COLO668 (cell line): ENCODE data around the gene ARHGEF16.

ENCODE experiments used
- DNase-seq: peaks from one replicate; lab custom pipeline; 2025; ENCODE audit not compliant: unreplicated experiment; lab: John Stamatoyannopoulos, UW

Gene ARHGEF16

DNA sequence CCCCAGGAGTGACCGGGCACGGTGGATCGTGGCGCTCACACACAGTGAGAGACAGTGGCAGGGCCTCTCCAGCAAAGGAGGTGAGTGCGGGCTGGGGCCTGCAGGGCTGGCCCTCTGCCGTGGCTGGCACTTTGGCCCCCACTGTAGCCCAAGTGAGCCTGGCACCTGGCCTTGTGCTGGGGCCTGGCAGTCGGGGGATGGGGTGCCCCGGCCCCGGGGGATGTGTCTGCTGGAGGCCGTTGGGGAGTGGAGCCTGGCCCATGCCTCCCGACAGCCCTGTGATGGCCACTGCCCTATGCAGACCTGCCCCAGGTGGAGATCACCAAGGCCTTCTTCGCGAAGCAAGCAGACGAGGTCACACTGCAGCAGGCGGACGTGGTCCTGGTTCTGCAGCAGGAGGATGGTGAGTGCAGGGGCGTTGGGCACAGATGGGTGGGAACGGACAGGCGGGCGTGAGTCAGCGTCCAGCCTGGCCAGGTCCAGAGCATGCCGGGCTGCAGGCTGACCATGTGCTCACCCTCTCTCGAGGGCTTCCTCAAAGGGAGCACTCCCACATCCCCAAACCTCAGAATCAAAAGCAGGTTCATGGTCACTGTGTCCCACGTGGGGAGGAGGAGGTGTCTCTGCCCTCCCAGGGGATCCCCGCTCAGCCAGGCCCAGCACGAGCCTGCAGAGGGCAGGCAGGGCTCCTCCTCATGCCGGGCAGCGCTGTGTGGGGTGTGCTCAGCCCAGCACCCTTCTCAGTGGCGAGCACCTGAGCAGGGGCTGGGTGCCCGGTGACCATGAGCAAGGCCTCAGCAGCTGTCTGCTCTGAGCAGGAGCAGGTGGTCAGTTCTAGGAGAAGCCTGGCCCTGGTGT, 25.3 kb downstream of the ARHGEF16 start:
- DNase-seq = no peak

DNA sequence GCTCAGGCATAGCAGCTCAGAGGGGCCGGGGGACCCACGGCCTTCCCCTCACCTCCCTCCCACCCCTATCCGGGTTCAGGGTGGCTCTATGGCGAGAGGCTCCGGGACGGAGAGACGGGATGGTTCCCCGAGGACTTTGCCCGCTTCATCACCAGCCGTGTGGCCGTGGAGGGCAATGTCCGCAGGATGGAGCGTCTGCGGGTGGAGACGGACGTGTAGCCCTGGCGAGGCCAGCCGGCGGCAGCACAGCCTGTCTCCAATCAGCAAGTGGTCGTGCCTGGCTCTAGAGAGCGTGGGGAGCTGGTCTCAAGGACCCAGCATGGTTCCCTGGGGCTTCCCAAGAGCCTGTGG, 25.9 kb downstream of the ARHGEF16 start:
- no peak for DNase-seq

DNA sequence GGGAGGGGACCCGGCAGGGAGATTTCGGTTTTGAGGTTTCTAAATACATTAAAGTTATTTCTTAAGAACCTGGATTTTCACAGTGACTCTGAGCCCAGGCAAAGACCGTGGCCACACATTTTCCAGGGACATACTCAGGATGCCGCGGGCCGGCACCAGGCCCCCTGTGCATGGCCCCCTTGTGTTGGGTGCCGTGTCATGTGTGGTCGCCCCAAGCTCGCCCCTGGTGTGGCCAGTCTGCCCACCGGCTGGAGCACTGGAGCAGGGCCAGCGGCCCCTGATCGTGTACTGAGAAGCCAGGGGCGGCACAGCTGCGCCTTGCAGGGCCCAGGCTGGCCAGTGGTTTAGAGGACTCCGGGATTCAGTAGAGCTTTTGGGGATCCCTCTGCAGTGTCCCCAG, 26.6 kb downstream of the ARHGEF16 start:
- DNase-seq = no peak

DNA sequence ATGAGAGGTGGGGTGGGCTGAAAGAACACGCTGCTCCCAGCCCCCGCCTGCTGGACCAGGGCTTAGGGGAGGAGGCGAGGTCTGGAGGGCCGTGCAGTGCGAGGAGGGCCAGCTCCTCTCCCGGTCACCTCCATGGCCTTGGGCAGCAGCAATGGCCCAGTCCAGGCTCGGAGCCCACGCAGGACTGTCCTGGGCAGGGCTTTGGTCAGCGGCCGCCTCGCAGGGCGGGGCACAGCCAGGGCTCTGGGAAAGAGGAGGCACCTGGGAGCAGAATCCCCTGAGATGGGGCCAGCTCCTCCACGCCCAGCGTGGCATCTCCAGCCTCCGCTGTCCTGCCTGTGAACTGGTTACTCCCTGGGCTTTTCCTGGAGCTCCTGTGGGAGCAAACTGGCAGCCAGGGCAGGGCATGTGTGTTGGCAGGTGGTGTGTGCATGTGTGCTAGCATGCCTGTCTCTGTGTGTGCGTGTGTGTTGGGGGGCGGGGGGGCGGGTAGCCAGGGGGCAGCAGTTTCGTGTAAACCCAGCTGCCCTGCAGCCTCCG, 27.4 kb downstream of the ARHGEF16 start:
- DNase-seq = no peak

DNA sequence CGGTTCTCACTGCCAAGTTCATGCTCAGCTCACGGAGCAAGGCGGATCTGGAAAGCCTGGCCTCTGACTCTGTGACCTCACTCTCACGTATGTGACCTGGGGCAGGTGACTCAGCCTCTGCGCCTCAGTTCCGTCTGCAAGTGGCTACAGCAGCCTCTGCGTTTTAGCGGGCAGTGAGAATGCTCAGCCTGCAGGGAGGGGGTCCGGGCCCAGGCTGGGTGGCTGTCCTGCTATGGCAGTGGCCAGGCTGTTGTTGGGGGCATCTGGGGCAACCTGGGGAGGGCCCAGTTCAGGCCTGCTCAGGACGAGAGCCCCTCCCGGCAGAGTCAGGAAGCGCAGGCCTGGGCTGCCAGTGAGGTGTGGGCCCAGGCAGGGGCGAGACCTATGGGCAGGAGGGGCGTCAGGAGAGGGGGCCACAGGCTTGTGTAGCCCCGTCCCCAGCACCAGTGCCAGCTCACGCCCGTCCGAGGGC, 27.9 kb downstream of the ARHGEF16 start:
- peak; percentile 62 for DNase-seq

DNA sequence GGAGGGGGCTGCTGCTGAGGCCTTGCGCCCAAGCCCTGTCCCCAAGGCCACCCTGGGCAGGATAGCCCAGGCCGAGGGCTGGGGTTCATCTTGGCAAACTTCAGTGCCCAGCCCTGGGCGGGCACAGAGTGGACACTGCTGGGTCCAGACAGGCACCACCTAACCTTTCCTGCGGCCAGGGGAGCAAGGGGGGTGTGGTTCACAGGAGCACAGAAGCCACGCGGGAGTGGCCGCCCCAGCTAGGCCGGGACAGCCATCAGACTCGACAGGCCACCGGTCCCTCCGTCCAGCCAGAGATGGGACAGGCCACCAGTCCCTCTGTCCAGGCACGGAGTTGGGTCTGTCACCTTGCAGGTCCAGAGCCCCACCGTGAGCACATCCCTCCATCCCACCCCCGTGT, 28.9 kb downstream of the ARHGEF16 start:
- DNase-seq = no peak

DNA sequence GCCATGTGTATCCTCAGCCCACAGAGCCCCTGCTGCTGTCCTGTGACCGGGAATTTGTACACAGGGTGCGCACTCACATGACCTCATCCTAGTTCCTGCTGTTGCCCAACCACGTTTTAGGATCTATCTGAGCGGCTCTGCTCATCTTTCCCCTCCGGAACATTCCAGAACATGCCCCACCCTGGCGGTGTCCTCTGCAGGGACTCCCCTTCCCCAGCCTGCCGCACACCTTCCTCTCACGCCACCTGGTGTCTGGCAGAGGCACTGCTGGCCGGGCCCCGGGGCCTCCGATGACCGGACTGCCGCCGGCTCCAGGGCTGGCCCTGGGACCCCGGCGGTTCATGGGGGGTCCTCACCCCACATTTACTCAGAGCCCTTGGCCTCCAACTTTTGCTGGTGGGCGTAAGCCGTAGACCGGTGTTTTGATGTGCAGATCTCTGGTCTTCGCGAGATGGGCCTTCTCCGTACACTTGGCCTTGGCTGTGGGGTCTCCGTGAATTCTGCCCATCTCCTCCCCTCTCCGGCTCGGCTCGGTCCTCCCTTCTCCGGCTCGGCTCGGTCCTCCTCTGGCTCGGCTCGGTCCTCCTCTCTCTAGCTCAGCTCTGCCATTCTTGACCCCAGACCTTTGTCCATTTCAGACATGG, 29.5 kb downstream of the ARHGEF16 start:
- peak; percentile 69 for DNase-seq

DNA sequence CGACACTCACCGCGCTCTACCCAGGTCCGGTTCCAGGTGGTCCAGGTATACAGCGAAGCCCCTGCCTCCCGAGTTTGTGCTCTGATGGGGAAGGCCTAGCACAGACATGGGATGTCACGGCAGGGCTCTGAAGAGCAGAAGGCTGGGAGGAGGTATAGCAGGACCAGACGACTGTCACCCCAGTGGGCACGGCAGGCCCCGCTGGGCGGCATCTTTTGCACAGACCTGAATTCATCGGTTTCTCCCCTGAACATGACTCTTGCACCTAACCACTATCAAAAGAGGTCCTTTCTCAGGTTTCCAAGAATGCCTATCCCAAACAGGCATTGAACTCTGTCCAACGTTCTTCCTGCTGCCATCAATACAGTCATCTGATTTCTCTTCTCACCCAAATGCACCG, 30.6 kb downstream of the ARHGEF16 start:
- no peak for DNase-seq

DNA sequence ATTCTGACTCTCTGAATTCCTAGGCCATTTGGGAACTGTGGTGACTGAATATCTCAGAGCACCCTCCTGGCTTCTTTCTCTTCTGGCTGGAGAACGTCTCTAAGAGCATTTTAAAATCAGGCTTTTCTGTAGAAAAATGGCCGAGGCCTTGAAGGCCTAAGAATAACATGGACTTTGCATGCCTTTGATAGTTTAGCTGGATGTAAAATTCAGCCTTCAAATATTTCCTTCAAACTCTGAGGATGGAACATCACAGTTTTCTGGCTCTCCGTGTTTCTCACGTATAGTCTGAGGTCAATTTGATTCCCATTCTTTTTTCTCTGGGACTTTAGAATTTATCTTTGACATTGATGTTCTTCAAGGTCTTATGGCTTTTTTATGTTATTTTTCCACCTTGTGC, 34.0 kb downstream of the ARHGEF16 start:
- DNase-seq = no peak

DNA sequence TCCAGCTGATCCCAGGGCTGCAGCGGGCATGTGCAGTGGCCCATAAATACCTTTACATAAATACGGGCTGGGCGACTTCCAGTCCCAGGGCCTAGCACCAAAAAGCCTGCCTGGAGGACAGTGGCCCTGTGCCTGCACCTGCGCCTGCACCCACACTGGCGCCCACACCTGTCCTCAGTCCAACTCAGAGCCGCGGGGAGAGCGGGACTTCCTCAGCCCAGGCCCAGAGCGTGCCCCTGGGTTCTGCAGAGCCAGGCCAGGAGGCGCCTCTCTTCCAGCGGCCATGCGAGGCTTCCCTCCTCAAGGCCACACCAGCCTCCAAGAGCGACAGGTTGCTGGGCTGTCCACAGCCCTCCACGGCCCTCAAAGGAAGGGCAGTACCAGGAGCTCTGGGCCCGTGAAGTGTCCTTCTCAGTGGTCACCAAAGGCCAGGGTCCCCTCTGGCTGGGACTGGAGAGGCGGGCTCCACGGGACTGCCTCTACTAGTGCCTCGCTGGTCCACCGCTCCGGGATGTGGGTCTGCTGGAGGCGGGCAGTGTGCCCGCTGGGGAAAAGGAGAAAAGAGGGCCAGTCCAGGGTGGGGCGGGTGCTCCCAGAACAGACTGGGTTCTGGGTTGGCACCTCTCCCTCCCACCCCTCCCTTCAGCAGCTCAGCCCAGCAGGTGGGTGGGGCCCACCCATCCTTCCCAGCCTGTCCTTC, 35.7 kb downstream of the ARHGEF16 start:
- no peak for DNase-seq

DNA sequence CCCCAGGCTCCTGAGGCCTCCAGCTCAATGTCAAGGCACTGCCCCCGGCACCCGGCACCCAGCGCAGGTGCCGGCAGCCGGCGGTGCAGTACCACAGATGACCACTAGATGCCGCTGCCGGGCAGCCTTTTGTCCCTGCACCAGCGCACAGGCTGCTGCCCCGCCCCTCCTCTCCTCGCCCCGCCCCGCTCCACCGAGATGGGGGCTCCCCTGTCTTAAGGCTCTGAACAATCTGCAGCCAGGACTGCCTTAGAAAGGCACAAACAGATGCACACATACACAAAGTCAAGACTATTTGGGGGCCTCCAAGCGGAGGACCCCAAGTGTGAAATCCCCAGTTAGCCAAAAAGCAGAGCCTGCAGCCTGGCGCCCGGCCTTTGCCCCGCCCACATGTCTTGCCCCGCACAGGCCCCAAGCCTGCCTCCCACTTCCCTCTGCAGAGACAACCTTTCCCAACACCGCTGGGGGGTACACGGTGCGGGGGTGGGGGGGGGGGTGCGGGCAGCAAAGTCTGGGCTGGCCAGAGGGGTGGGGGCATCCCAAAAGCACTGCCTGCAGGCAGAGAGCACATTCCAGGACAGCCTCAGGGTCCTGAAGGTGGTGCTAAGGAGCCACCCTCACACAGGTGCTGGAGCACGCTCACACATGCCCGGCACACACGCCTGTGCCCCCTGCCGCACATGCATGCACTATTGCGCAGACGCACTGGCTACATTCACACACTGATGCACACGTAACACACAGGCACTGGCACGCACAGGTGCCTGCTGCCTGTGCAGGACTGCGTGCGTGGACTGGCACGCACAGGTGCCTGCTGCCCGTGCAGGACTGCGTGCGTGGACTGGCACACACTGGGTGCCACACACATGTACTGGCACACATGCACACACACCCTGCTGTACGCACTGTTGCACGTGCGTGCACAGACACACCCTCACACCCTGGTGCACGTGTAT, 37.1 kb downstream of the ARHGEF16 start:
- peak; percentile 84 for DNase-seq

DNA sequence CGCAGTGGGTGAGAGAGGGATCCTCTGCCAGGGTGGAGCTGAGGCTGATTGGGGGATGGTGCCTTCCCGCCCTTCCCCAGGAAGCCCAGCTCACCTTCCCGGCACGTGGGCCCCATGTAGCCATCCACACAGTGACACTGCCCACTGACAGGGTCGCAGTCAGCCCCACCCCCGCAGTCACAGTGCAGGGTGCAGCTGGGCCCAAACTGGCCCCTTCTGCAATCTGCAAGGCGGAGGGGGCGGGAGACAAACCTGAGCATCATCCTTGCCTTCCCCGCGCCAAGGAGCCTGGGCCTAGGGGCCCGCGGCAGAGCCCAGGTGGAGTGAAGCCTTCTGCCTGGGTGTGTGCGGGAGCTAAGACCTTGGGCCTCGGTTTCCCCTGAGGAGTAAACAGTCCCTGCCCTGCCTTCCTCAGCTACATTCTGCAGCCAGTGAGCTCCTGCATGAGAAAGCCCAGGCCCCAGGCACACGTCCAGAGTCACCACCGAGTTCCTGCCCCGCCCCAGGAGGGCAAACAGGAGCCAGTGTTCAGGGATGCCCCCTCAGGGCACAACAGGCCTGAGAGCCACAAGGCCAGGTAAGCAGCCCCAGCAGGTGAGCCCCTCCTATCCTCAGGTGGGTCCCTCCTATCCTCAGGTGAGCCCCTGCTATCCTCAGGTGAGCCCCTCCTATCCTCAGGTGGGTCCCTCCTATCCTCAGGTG, 38.2 kb downstream of the ARHGEF16 start:
- DNase-seq = peak; percentile 77

DNA sequence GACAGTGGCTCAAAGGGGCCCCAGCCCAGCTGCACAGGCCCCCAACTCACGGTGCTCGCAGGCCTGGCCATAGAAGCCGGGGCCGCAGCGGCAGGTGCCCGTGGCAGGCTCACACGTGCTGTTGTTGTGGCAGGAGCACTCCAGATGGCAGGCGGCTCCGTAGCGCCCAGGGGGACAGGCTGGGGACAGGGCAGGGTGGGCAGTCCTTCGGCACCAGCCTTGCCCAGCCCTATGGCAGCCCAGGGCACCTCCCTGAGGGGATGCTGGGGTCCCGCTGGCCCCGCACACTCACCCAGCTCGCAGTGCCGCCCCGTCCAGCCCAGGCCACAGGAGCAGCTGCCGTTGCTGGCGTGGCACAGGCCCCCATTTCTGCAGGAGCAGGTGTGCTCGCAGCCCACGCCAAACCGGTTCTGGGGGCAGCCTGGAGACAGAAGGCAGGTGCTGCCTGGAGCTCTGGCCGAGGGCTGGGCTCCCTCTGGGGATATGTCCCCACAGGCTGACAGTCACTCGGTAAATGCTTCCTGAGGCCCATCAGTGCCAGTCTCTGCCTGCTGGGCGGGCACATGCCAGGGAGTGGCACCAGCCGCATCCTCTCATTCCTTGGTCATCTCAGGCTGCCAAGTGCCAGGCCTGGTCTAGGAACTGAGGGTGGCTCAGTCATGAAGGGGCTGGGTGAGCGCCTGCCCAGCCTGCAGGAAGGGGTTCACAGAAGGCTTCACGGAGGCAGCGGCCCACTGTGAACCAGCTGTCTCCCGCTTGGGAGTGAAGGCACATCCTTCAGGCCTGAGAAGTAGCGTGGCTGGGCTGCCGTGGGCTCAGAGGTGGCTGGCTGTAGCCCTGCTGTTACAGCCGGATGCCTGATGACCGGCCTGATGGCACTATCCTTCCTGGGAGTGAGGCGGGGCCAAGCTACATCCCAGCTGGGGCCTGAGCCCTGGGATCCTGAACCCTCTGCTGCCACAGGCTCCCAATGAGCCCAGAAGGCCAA, 40.1 kb downstream of the ARHGEF16 start:
- DNase-seq = peak; percentile 95

DNA sequence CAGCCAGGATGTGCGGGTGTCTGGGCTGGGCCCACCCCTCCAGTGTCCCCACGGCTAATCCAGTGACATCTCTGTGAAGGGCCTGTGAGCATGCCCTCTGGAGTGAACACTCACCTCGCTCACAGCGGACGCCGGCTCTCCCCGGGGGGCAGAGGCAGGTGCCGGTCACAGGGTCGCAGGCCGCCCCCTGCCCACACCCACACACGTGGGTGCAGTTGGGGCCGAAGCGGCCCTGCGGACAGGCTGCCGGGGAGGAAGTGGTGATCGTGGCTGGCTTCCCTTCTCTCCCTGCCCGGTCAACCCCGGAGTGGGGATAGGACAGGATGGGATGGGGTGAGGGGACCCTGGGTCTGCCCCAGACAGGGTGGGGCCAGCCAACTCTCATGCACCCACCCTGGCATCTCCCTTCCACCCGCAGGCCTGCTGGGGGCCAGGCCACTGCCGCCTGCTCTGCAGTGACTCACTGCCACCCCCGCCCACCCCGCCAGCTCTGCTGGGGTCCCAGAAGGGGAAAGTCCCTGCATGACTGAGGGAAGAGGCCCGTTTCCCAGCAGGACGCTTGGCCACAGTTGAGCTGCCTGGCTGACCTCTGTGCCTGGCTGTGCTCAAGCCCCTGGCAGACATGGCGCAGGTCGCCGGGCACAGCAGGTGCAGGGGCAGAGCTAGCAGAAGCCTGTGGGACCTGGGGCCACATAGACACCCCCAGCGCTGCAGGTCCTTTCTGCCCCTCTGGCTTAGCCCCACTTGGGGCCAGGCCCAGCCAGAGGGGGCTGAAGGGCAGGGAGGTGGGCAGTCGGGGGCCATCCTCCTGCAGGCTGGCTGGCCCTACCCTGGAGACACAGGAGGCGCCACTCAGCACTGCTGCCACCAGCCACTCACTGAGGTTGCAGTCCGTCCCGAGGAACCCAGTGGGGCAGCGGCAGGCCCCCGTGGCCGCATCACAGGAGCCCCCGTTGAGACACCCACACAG, 41.6 kb downstream of the ARHGEF16 start:
- DNase-seq = no peak

DNA sequence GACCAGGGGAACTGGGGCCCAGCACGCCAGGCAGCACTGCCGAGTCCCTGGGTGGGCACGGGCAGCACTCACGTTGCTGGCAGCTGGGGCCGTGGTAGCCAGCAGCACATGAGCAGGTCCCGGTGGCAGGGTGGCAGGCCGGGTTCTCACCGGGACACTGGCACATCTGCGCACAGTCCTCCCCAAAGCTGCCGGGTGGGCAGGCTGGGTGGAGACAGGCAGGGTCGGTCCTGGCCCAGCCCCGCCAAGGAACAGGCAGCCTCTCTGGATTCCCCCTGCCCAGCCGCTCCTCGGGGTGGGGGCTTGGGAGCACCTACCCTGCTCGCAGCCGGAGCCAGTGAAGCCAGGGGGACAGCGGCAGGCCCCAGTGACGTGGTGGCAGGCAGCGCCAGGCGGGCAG, 42.5 kb downstream of the ARHGEF16 start:
- DNase-seq = no peak

DNA sequence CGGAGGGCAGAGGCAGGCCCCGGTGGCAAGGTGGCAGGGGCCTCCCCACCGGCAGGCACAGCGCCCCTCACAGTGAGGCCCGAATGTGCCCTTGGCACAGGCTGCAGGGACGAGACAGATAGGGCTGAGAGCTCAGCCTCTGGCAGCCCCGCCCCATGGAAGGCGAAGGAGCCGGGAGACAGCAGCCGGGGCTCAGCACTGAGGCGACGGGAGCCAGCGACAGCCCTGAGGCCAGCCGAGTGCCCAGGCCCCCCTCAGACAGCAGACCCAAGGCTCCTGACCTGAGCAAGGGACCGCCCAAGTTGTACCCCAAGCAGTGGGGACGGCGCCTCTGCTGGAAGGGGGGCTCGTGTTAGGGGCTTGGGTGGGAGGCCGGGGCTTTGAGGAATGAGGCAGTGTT, 43.1 kb downstream of the ARHGEF16 start:
- no peak for DNase-seq

DNA sequence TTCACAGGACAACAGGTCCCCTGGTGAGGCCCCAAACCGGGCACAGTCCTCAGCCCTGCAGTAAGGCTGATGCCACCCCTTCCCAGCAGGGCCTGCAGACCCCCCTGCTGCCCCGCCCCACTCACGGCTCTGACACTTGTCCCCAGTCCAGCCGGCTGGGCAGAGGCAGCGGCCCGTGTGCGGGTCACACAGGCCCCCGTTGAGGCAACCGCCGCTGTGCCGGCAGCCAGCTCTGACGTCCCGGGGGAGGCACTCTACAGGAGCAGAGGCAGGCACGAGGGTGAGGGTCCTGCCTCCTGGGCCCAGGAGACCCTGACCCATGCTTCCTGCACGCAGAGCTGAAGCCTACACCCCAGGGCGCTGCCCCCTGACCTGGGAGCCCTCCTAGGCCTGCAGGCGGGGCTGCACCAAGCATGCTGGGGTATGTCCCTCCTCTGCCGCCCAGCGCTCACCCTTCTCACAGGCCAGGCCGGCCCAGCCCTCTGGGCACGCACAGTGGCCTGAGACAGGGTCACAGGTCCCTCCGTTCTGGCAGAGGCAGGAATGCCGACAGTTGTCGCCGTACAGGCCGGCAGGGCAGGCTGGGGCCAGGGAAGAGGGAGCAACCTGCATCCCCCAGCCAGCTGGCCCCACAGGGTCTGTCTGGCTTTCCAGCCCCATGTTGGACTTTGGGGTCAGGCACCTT, 43.9 kb downstream of the ARHGEF16 start:
- DNase-seq = no peak
